ENCODE results near the gene TAPBPL.

- no peak for TF ChIP-seq CTCF (IDR thresholded peaks at IDR 0.05; ENCODE audit: insufficient read depth, low read length, poor library complexity, severe bottlenecking)
- TF ChIP-seq EZH2phosphoT487 (conservative IDR thresholded peaks at IDR 0.05; ENCODE audit: low read length) = no peak
Observed at GRCh38 chr12:6434205-6435140, 17.4 kb upstream of the TAPBPL start.

Measured in SU-DHL-6 (cell line).